Testis (tissue), 3 donors: ENCODE data around the gene DGAT2. TPM values are rescaled to one million over a fixed set of nuclear protein-coding genes. Genes with fewer than 3 reads are reported as not detected.

Experiments
- DNase-seq: peaks from one replicate; pipeline ENCODE4 v3.0.0-alpha.2; 2019
- H3K27ac ChIP-seq, 2 donors: fragments of 200-600 bp; sonication (generic); one replicate each; pipeline ENCODE4 v1.5.1; 2019
- H3K27me3 ChIP-seq: fragments of 200-600 bp; sonication (generic); one replicate; pipeline ENCODE4 v1.5.1; 2019
- H3K36me3 ChIP-seq: fragments of 200-600 bp; sonication (generic); one replicate; pipeline ENCODE4 v1.5.1; 2017; ENCODE audit warnings: low read depth; ENCODE audit errors: missing control alignments
- H3K4me1 ChIP-seq: fragments of 200-600 bp; sonication (generic); one replicate; pipeline ENCODE4 v1.5.1; 2019
- H3K4me3 ChIP-seq, 2 donors: fragments of 200-600 bp; sonication (generic); one replicate each; pipeline ENCODE4 v1.5.1; 2017 to 2019
- H3K9me3 ChIP-seq: fragments of 200-600 bp; sonication (generic); one replicate; pipeline ENCODE4 v1.5.1; 2017
- POLR2A ChIP-seq: fragments of 450-650 bp; IDR thresholded peaks from one replicate; pipeline ENCODE4 v1.6.1; 2017; ENCODE audit warnings: antibody characterized with exemption, mild to moderate bottlenecking, moderate library complexity
- WGBS, 2 donors: methylation state at CpG; one replicate each; pipeline ENCODE4 v1.1.5; 2018; 5-methylcytosine and 5-hydroxymethylcytosine counted together
- intact Hi-C: fragments of 100-400 bp; cut with DNase I; formaldehyde crosslinking; loops from one replicate; pipeline ENCODE4 v1.15.1; 2023; ENCODE audit warnings: low total_unique reads
- polyA plus RNA-seq: library from polyadenylated mRNA; stranded (reverse); fragments of 350-450 nt; fragmentation: Illumina TruSeq; extraction: RNeasy Lipid Tissue Mini Kit (QIAGEN cat#74804); gene quantifications from one replicate; pipeline ENCODE4 v1.2.3, GENCODE V29; 2014; ENCODE audit warnings: low read depth, low replicate concordance; ENCODE audit not compliant: insufficient read depth
- total RNA-seq, 2 donors: library from RNA; depleted of rRNA; stranded (reverse); fragments of >200 nt; gene quantifications; one replicate each; pipeline ENCODE4 v1.2.3, GENCODE V29; 2016
- TF ChIP-seq, protein P1 (sequence below), 3 experiments: fragments of 450-650 bp in 2 of 3; fragments of 200-600 bp in 1 of 3; sonication (generic) in 1 of 3; IDR thresholded peaks; one replicate each; pipeline ENCODE4 v1.5.1; 2016 to 2019; ENCODE audit warnings: antibody characterized with exemption in 3 of 3, mild to moderate bottlenecking in 2 of 3, moderate library complexity in 1 of 3

DGAT2 gene
- total and polyA plus RNA-seq, 3 donors from 2014 or later: 40.9 to 77.6 (median 54.6) TPM

- intact Hi-C loops: no loop called here
- Histone ChIP-seq H3K27ac (no peak overlapping the region), H3K36me3 (no peaks in the 10 kb centered on the region), H3K4me3 (no peak overlapping the region), H3K4me1 (no peaks in the 10 kb centered on the region), H3K27me3 (no peaks in the 10 kb centered on the region), H3K9me3 (no peaks in the 10 kb centered on the region)
- TF ChIP-seq POLR2A: no peak
- TF ChIP-seq, protein P1, sequence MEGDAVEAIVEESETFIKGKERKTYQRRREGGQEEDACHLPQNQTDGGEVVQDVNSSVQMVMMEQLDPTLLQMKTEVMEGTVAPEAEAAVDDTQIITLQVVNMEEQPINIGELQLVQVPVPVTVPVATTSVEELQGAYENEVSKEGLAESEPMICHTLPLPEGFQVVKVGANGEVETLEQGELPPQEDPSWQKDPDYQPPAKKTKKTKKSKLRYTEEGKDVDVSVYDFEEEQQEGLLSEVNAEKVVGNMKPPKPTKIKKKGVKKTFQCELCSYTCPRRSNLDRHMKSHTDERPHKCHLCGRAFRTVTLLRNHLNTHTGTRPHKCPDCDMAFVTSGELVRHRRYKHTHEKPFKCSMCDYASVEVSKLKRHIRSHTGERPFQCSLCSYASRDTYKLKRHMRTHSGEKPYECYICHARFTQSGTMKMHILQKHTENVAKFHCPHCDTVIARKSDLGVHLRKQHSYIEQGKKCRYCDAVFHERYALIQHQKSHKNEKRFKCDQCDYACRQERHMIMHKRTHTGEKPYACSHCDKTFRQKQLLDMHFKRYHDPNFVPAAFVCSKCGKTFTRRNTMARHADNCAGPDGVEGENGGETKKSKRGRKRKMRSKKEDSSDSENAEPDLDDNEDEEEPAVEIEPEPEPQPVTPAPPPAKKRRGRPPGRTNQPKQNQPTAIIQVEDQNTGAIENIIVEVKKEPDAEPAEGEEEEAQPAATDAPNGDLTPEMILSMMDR (IDR thresholded peaks at IDR 0.05): no peak
- no peak for DNase-seq
- WGBS, 2 donors: 74 to 79% methylated on average over 2 of the region's 2 CpGs
Measured at GRCh38 chr11:75757651-75758050, 10.9 kb upstream of the DGAT2 start.

GRCh38 chr11:75759832-75760231 lies 8.7 kb upstream of the DGAT2 start:
- intact Hi-C loops: no loop called here
- Histone ChIP-seq H3K9me3 (no peaks in the 10 kb centered on the region), H3K4me1 (no peaks in the 10 kb centered on the region), H3K27me3 (no peaks in the 10 kb centered on the region), H3K4me3 (no peak overlapping the region), H3K36me3 (no peaks in the 10 kb centered on the region), H3K27ac (no peak overlapping the region)
- DNase-seq: no peak
- WGBS, 2 donors: 84% methylated on average over 4 of the region's 4 CpGs
- TF ChIP-seq POLR2A: no peak
- TF ChIP-seq, protein P1 (IDR thresholded peaks at IDR 0.05): no peak

DNA sequence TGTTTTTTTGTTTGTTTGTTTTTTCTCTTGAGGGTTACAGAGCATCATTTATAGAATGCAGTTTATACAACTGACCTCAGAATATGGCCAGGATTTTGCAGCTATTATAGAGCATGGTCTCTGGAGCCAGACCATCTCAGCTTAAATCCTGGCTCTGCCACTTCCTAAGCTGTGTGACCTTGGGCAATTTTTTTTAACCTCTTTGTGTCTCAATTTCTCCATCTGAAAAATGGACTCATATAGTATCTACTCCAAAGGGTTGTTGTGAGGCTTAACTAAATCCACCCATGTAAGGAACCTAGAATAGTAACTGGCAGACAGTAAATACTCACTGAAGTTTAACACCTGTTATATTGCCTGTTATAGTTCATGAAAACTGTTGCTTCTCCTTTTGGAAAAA lies 8.3 kb upstream of the DGAT2 start:
- intact Hi-C loops: no loop called here
- no peak overlapping the region for H3K27ac ChIP-seq
- H3K4me3 ChIP-seq: no peak overlapping the region
- no peaks in the 10 kb centered on the region for H3K4me1 ChIP-seq
- no peaks in the 10 kb centered on the region for H3K27me3 ChIP-seq
- no peak for DNase-seq
- no peaks in the 10 kb centered on the region for H3K9me3 ChIP-seq
- no peaks in the 10 kb centered on the region for H3K36me3 ChIP-seq
- TF ChIP-seq, protein P1 (IDR thresholded peaks at IDR 0.05): no peak
- TF ChIP-seq POLR2A: no peak

GRCh38 chr11:75760710-75761493 lies 7.7 kb upstream of the DGAT2 start:
- intact Hi-C loops: no loop called here
- DNase-seq: no peak

More at GRCh38 chr11:75760710-75761493, 7.7 kb upstream of the DGAT2 start:
- Histone ChIP-seq H3K27me3 (no peaks in the 10 kb centered on the region), H3K4me1 (no peaks in the 10 kb centered on the region), H3K9me3 (no peaks in the 10 kb centered on the region), H3K36me3 (no peaks in the 10 kb centered on the region), H3K27ac (no peak overlapping the region), H3K4me3 (no peak overlapping the region)
- 92 to 93% methylated on average over 3 of the region's 3 CpGs for WGBS, 2 donors
- TF ChIP-seq, protein P1 (IDR thresholded peaks at IDR 0.05): no peak
- TF ChIP-seq POLR2A: no peak
